Esophagus (tissue), 2 donors: ENCODE measurements around the gene FOXN4. TPM values are rescaled to one million over a fixed set of nuclear protein-coding genes. Genes with fewer than 3 reads are reported as not detected.

Experiments used
- H3K27ac ChIP-seq, 2 donors: one replicate each; pipeline ENCODE4 v1.5.1; 2013; ENCODE audit warnings: low read depth in 2 of 2, mild to moderate bottlenecking in 2 of 2, inconsistent platforms in 1 of 2, low read length in 1 of 2, moderate library complexity in 1 of 2
- H3K27me3 ChIP-seq, 2 donors: one replicate each; pipeline ENCODE4 v1.6.1; 2013; ENCODE audit warnings: low read length in 2 of 2, control low read depth in 1 of 2, mild to moderate bottlenecking in 1 of 2; ENCODE audit not compliant: insufficient read depth in 2 of 2, control insufficient read depth in 1 of 2
- H3K36me3 ChIP-seq, 2 donors: one replicate each; pipeline ENCODE4 v1.6.1; 2013; ENCODE audit warnings: low read length in 1 of 2; ENCODE audit not compliant: control insufficient read depth in 2 of 2, insufficient read depth in 2 of 2
- H3K4me1 ChIP-seq, 2 donors: one replicate each; pipeline ENCODE4 v1.6.1; 2013; ENCODE audit warnings: low read length in 1 of 2; ENCODE audit not compliant: control insufficient read depth in 2 of 2, insufficient read depth in 2 of 2
- H3K4me3 ChIP-seq, 2 donors: one replicate each; pipeline ENCODE4 v1.5.1; 2013; ENCODE audit warnings: low read length in 2 of 2, mild to moderate bottlenecking in 2 of 2, low read depth in 1 of 2, moderate library complexity in 1 of 2
- H3K9me3 ChIP-seq, 2 donors: one replicate each; pipeline ENCODE4 v1.6.1; 2013; ENCODE audit warnings: mild to moderate bottlenecking in 2 of 2, low read depth in 1 of 2, low read length in 1 of 2, moderate library complexity in 1 of 2; ENCODE audit not compliant: control insufficient read depth in 2 of 2, insufficient read depth in 1 of 2
- WGBS, 2 donors: extraction: QIAGEN DNeasy Blood & Tissue Kit; methylation state at CpG; one replicate each; pipeline ENCODE4 v1.1.7; 2013; 5-methylcytosine and 5-hydroxymethylcytosine counted together
- polyA plus RNA-seq, 2 donors: library from polyadenylated mRNA; stranded (reverse); fragments of 200-250 nt; gene quantifications; one replicate each; pipeline ENCODE4 v1.2.3, GENCODE V29; 2013
- donor health status: healthy with polysubstance abuse.
- donor health status: Bipolar disorder and iron deficiency.

FOXN4 gene
- polyA plus RNA-seq, 2 donors, result not detected

DNA sequence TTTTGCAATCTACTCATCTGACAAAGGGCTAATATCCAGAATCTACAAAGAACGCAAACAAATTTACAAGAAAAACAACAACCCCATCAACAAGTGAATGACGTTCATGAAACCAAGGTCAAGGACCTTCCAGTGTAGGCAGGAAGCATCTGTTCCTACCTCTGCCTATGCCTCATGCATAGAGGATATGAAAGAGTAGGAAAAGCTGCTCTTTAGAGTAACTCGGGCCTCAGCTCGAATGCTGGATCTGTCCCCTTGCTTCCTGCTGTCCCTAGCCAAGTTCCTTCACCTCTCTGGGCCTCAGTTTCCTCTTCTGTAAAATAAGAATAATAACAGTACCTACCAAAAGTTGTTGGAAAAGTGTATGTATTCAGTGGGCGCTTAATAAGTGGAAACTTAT lies 65.0 kb downstream of the FOXN4 start:
- H3K36me3 ChIP-seq, result peaks cover 5 to 26% of the 10 kb centered on the region in 2 donors
- H3K27me3 ChIP-seq, result no peaks in the 10 kb centered on the region
- 79 to 86% methylated on average over 5 of the region's 5 CpGs for WGBS, 2 donors
- no peak overlapping the region for H3K27ac ChIP-seq
- H3K4me3 ChIP-seq, result no peak overlapping the region
- H3K9me3 ChIP-seq, result no peaks in the 10 kb centered on the region
- no peaks in the 10 kb centered on the region for H3K4me1 ChIP-seq

DNA sequence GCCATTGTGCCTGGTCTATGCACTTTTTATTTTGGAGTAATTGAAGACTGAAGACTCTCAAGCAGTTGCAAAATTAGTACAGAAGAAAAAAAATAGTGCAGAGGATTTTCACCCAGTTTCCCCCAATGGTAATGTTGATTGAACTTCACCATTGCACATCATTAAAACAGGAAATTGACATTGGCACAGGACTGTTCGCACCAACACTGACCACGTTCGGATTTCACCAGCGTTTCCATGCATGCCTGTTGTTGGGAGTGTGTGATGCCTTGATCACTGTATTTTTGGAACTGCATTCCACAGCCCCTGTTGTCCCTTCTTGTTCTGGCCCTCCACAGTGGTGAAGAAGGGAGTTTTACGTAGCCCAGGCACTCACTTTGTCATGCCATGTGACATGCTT lies 67.1 kb downstream of the FOXN4 start:
- Histone ChIP-seq H3K9me3 (no peaks in the 10 kb centered on the region), H3K27me3 (no peaks in the 10 kb centered on the region), H3K36me3 (peaks cover 9 to 28% of the 10 kb centered on the region in 2 donors), H3K4me1 (no peaks in the 10 kb centered on the region), H3K4me3 (no peak overlapping the region), H3K27ac (no peak overlapping the region)
- WGBS, 2 donors, result 87 to 90% methylated on average over 5 of the region's 5 CpGs

DNA sequence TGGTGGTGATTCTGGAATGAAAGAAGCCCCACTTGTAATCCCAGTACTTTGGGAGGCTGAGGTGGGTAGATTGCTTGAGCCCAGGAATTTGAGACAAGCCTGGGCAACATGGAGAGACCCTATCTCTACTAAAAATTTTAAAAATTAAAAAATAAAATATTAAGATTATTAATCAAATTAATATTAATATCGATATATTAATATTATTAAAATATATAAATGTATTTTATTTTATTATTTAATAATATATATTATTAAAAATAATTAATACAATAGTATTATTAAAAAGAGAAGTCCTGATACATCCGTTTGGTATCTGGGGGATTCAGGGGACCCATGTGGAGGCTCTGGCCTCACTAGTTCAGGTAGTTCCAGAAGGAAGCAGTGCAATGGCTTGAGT lies 68.7 kb downstream of the FOXN4 start:
- Histone ChIP-seq H3K4me1 (no peaks in the 10 kb centered on the region), H3K27ac (no peak overlapping the region), H3K4me3 (no peak overlapping the region), H3K9me3 (no peaks in the 10 kb centered on the region), H3K36me3 (peaks cover 9 to 27% of the 10 kb centered on the region in 2 donors), H3K27me3 (no peaks in the 10 kb centered on the region)
- WGBS, 2 donors, result 95 to 98% methylated on average over 2 of the region's 2 CpGs

DNA sequence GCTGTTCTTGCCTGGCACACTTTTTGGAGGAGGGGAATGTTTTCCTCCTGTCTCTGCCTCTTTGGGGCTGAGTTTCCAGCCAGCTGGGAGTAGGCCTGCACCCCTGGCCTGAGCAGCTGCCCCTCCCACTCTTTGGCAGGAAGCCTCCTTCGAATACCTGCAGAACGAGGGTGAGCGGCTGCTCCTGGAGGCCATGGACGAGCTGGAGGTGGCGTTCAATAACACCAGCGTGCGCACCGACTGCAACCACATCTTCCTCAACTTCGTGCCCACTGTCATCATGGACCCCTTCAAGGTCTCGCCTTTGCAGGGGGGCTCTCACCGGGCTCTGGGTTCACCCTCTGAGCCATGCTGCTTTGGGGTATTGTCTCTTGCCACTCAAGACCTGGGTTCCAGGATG lies 69.4 kb downstream of the FOXN4 start:
- Histone ChIP-seq H3K36me3 (peaks cover 9 to 27% of the 10 kb centered on the region in 2 donors), H3K27ac (no peak overlapping the region), H3K4me3 (no peak overlapping the region), H3K27me3 (no peaks in the 10 kb centered on the region), H3K4me1 (no peaks in the 10 kb centered on the region), H3K9me3 (no peaks in the 10 kb centered on the region)
- 81 to 85% methylated on average over 11 of the region's 11 CpGs for WGBS, 2 donors

DNA sequence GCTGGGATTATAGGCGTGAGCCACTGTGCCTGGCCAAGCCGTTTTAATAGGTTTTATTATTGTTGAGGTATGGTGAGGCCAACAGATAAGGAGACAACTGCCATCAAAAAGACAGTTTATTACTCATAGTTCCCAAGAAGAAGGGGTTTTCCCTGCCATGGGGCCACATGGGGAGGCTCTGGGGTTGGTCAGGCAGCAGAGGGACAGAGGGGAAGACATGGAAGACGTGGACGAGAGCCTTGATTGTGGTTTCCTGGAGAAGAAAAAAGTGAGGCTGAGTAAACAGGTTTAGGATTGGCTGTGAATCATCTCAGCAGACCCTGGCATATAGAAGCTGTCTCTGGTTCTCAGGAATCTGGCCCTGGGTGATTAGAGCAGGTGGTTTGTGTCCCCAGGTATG lies 69.9 kb downstream of the FOXN4 start:
- Histone ChIP-seq H3K27me3 (no peaks in the 10 kb centered on the region), H3K9me3 (no peaks in the 10 kb centered on the region), H3K36me3 (peaks cover 9 to 27% of the 10 kb centered on the region in 2 donors), H3K4me1 (no peaks in the 10 kb centered on the region), H3K4me3 (no peak overlapping the region), H3K27ac (no peak overlapping the region)
- 88 to 93% methylated on average over 4 of the region's 4 CpGs for WGBS, 2 donors

DNA sequence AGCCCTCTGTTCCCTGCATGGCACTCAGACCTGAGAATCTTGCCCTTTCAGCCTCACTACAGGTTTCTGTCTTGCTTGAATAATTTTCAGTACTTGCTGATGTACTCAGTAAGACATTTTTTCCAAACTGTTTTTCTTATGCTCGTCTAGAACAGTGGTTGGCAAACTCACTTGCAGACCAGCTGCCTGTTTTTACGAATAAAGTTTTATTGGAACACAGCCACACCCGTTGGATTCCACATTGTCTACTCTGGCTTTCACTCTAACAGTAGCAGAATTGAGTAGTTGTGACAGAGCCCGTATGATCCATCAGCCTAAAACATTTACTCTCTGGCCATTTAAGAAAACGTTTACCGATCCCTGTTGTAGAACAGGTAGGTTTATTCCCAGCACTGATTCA lies 72.8 kb downstream of the FOXN4 start:
- H3K4me3 ChIP-seq, result no peak overlapping the region
- H3K27ac ChIP-seq, result no peak overlapping the region
- H3K36me3 ChIP-seq, result peaks cover 8 to 36% of the 10 kb centered on the region in 2 donors
- H3K9me3 ChIP-seq, result no peaks in the 10 kb centered on the region
- H3K27me3 ChIP-seq, result no peaks in the 10 kb centered on the region
- WGBS, 2 donors, result 79 to 80% methylated on average over 6 of the region's 6 CpGs
- H3K4me1 ChIP-seq, result no peaks in the 10 kb centered on the region

DNA sequence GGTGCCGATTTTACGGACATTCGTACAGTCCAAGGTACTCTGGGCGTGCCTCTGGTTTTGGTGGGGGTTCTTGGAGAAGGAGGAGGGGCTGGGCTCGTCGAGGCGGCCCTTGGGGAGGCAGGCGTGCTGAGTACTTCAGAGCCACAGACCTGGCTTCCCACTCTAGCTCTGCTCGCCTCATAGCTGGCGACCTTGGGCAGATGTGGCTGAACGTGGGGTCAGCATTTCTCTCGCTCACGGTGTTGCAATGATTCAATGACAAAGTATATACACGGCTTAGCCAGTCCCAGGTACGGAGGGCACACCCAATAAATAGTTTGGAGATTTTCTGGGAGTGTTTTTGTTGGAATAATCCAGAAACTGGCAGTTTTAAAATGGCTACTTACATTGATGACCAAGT lies 75.1 kb downstream of the FOXN4 start:
- Histone ChIP-seq H3K36me3 (peaks cover 9 to 25% of the 10 kb centered on the region in 2 donors), H3K27ac (no peak overlapping the region), H3K9me3 (no peaks in the 10 kb centered on the region), H3K4me3 (no peak overlapping the region), H3K27me3 (no peaks in the 10 kb centered on the region), H3K4me1 (no peaks in the 10 kb centered on the region)
- 85 to 86% methylated on average over 15 of the region's 15 CpGs for WGBS, 2 donors

DNA sequence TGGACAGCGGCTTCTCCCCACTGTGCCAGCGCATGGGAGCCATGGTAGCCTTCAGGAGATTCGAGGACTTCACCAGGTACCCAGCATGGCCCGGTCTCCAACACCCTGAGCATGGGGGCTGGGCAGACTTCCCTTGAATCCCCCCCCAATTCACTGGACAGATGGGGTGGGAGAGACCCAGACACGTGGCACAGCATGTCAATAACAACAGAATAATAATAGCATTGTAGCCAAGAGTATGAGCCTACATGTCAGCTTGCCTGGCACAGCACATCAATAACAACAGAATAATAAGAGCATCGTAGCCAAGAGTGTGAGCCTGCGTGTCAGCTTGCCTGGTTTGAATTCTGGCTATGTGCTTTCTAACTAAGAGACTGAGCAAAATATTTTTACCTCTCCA lies 76.4 kb downstream of the FOXN4 start:
- Histone ChIP-seq H3K9me3 (no peaks in the 10 kb centered on the region), H3K4me1 (no peaks in the 10 kb centered on the region), H3K4me3 (no peak overlapping the region), H3K27ac (no peak overlapping the region), H3K36me3 (peaks cover 9 to 25% of the 10 kb centered on the region in 2 donors), H3K27me3 (no peaks in the 10 kb centered on the region)
- 88 to 90% methylated on average over 7 of the region's 7 CpGs for WGBS, 2 donors

DNA sequence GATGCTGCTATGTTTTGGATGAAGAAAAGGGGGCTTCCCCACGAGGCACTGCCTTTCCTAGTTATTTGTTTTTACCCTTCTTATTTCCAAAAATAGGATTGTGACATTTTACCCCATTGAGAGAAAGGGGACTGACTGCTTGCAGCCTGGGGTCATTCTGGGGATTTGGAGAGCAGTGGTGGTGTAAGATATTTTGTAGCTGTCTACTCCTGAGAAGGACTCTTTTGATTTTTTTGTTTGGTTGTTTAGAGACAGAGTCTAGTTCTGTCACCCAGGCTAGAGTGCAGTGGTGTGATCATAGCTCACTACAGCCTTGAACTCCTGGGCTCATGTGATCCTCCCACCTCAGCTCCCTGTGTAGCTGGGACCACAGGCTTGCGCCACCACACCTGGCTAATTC lies 78.9 kb downstream of the FOXN4 start:
- no peaks in the 10 kb centered on the region for H3K27me3 ChIP-seq
- no peak overlapping the region for H3K4me3 ChIP-seq
- H3K27ac ChIP-seq, result no peak overlapping the region
- H3K4me1 ChIP-seq, result no peaks in the 10 kb centered on the region
- H3K9me3 ChIP-seq, result no peaks in the 10 kb centered on the region
- WGBS, 2 donors, result 72 to 81% methylated on average over 2 of the region's 2 CpGs
- H3K36me3 ChIP-seq, result peaks cover 10 to 22% of the 10 kb centered on the region in 2 donors

DNA sequence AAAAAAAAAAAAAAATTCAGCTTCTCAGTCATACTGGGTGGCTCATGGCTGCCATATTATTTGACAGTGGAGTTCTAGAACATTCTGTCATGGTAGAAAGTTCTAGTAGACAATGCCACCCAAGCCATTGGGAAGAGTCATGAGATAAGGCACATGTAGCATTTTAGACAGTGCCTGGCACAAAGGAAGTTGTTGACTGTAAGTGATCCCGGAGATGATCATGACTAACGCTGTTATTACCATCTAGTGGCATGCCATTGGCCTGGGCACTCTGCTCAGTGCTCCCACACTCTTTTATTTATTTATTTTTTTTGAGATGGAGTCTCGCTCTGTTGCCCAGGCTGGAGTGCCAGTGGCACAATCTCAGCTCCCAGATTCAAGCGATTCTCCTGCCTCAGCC lies 80.4 kb downstream of the FOXN4 start:
- 95% methylated on average over 4 of the region's 4 CpGs for WGBS, 2 donors
- Histone ChIP-seq H3K9me3 (no peaks in the 10 kb centered on the region), H3K4me1 (no peaks in the 10 kb centered on the region), H3K4me3 (no peak overlapping the region), H3K36me3 (peaks cover 10 to 20% of the 10 kb centered on the region in 2 donors), H3K27ac (no peak overlapping the region), H3K27me3 (no peaks in the 10 kb centered on the region)
